ENCODE measurements around the gene ARHGAP32. TPM values are rescaled to one million over a fixed set of nuclear protein-coding genes. Genes with fewer than 3 reads are reported as not detected.

ARHGAP32 gene
- total RNA-seq, 2 experiments from 2014 or later, result not detected

DNA sequence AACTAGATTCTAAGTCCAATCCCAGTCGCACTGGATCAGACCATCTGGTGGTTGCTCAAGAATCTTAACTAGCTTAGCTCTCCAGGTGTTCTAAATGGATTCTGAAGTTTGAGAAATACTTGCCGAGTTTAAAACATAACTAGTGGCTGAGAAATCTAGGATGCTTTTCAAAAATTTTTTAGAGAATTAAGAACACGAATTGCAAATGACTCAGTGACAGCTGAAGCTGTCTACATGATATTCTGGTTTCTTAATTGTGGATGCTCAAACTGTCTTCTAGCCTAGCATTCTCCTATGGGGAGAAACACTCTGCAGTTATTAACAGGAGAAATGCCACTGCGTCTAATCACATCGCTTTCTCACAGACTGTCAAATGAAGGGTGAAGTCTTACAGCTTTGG lies 229.2 kb downstream of the ARHGAP32 start:
- Histone ChIP-seq H4K20me1 (ENCODE audit: insufficient read depth, low read length) (no peaks in the 10 kb centered on the region), H3K4me1 (ENCODE audit: insufficient read depth, low read length, poor library complexity, severe bottlenecking) (no peaks in the 10 kb centered on the region), H2AFZ (ENCODE audit: low read length) (no peak overlapping the region), H3K4me3 (ENCODE audit: low read depth, low read length, poor library complexity, severe bottlenecking) (no peak overlapping the region), H3K4me2 (ENCODE audit: low read length) (no peak overlapping the region), H3K27ac (ENCODE audit: low read depth, low read length, poor library complexity, severe bottlenecking) (no peak overlapping the region), H3K9me3 (ENCODE audit: low read length) (no peaks in the 10 kb centered on the region), H3K79me2 (ENCODE audit: insufficient read depth, low read depth, low read length) (no peaks in the 10 kb centered on the region), H3K36me3 (ENCODE audit: insufficient read depth, low read length) (no peaks in the 10 kb centered on the region), H3K9me2 (ENCODE audit: insufficient read depth, low read length) (no peaks in the 10 kb centered on the region)
- ChIA-PET CTCF (ENCODE audit: unreplicated experiment) (no interaction called here), POLR2A (interaction anchor here (0.7 kb wide), 1 partner anchor 14 kb away, joined by 3 read pairs; no protein-coding TSS in a partner anchor)
- no peak for TF ChIP-seq EZH2phosphoT487 (IDR thresholded peaks at IDR 0.05; ENCODE audit: borderline replicate concordance, low read depth, low read length)
- TF ChIP-seq, protein P1, sequence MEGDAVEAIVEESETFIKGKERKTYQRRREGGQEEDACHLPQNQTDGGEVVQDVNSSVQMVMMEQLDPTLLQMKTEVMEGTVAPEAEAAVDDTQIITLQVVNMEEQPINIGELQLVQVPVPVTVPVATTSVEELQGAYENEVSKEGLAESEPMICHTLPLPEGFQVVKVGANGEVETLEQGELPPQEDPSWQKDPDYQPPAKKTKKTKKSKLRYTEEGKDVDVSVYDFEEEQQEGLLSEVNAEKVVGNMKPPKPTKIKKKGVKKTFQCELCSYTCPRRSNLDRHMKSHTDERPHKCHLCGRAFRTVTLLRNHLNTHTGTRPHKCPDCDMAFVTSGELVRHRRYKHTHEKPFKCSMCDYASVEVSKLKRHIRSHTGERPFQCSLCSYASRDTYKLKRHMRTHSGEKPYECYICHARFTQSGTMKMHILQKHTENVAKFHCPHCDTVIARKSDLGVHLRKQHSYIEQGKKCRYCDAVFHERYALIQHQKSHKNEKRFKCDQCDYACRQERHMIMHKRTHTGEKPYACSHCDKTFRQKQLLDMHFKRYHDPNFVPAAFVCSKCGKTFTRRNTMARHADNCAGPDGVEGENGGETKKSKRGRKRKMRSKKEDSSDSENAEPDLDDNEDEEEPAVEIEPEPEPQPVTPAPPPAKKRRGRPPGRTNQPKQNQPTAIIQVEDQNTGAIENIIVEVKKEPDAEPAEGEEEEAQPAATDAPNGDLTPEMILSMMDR (conservative IDR thresholded peaks at IDR 0.05; ENCODE audit: low read length), result no peak
- DNase-seq (ENCODE audit: low spot score), result no peak
- intact Hi-C loops (cut with micrococcal nuclease; ENCODE audit: unreplicated experiment), result no loop called here
- no TSS peak for BruUV-seq (replicated peaks)

DNA sequence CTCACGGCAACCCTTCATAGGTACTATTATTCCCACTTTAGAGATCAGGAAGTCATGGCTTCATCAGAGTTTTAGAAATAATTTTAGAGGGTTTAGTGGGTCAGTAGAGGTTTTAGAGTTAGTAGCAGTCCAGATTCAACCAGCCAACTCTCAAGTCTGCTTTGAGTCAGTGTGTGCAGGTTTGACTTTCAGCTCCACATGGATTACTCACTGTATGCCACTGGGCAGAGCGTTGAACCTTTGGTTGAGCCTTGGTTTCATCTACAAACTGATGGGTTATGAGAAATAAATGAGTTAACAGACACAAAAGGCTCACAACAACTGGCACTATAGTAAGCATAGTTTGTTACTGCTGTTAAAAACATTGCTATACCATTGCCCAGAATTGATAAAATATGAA lies 230.5 kb downstream of the ARHGAP32 start:
- no peak for DNase-seq (ENCODE audit: low spot score)
- H2AFZ ChIP-seq (ENCODE audit: low read length), result no peak overlapping the region
- H3K9me3 ChIP-seq (ENCODE audit: low read length), result no peaks in the 10 kb centered on the region
- H3K4me2 ChIP-seq (ENCODE audit: low read length), result no peak overlapping the region
- no peaks in the 10 kb centered on the region for H3K36me3 ChIP-seq (ENCODE audit: insufficient read depth, low read length)
- intact Hi-C loops (cut with micrococcal nuclease; ENCODE audit: unreplicated experiment), result no loop called here
- no peaks in the 10 kb centered on the region for H3K9me2 ChIP-seq (ENCODE audit: insufficient read depth, low read length)
- H3K4me3 ChIP-seq (ENCODE audit: low read depth, low read length, poor library complexity, severe bottlenecking), result no peak overlapping the region
- TF ChIP-seq, protein P1 (conservative IDR thresholded peaks at IDR 0.05; ENCODE audit: low read length), result no peak
- TF ChIP-seq EZH2phosphoT487 (IDR thresholded peaks at IDR 0.05; ENCODE audit: borderline replicate concordance, low read depth, low read length), result no peak
- H4K20me1 ChIP-seq (ENCODE audit: insufficient read depth, low read length), result no peaks in the 10 kb centered on the region
- no TSS peak for BruUV-seq (replicated peaks)
- no peaks in the 10 kb centered on the region for H3K4me1 ChIP-seq (ENCODE audit: insufficient read depth, low read length, poor library complexity, severe bottlenecking)
- POLR2A ChIA-PET, result no interaction called here
- CTCF ChIA-PET (ENCODE audit: unreplicated experiment), result no interaction called here
- H3K79me2 ChIP-seq (ENCODE audit: insufficient read depth, low read depth, low read length), result no peaks in the 10 kb centered on the region
- no peak overlapping the region for H3K27ac ChIP-seq (ENCODE audit: low read depth, low read length, poor library complexity, severe bottlenecking)

DNA sequence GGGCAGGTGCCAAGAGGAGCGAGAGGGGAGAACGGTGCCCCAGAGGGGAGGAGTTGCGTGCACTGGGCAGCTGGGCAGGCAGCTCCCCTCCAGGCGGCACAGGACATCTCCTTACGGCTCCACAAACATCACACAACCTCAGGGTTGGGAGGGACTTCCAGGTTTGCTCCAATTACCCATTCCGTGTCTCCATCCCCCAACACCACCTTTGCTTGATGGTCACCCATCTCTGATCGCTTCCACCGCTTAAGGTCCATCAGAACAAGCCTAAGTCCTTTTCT lies 235.0 kb downstream of the ARHGAP32 start:
- H3K9me2 ChIP-seq (ENCODE audit: insufficient read depth, low read length), result no peaks in the 10 kb centered on the region
- H3K27ac ChIP-seq (ENCODE audit: low read depth, low read length, poor library complexity, severe bottlenecking), result no peak overlapping the region
- no peaks in the 10 kb centered on the region for H3K9me3 ChIP-seq (ENCODE audit: low read length)
- H3K4me3 ChIP-seq (ENCODE audit: low read depth, low read length, poor library complexity, severe bottlenecking), result no peak overlapping the region
- DNase-seq (ENCODE audit: low spot score), result no peak
- no peak overlapping the region for H3K4me2 ChIP-seq (ENCODE audit: low read length)
- intact Hi-C loops (cut with micrococcal nuclease; ENCODE audit: unreplicated experiment), result loop anchor here (5.0 to 10.0 kb wide), 2 partner anchors 322 to 800 kb away; no protein-coding TSS in a partner anchor
- CTCF ChIA-PET (ENCODE audit: unreplicated experiment), result no interaction called here
- no peak overlapping the region for H2AFZ ChIP-seq (ENCODE audit: low read length)
- H4K20me1 ChIP-seq (ENCODE audit: insufficient read depth, low read length), result no peaks in the 10 kb centered on the region
- H3K36me3 ChIP-seq (ENCODE audit: insufficient read depth, low read length), result no peaks in the 10 kb centered on the region
- H3K4me1 ChIP-seq (ENCODE audit: insufficient read depth, low read length, poor library complexity, severe bottlenecking), result no peaks in the 10 kb centered on the region
- no TSS peak for BruUV-seq (replicated peaks)
- POLR2A ChIA-PET, result no interaction called here
- H3K79me2 ChIP-seq (ENCODE audit: insufficient read depth, low read depth, low read length), result no peaks in the 10 kb centered on the region
- TF ChIP-seq, protein P1 (conservative IDR thresholded peaks at IDR 0.05; ENCODE audit: low read length), result no peak
- TF ChIP-seq EZH2phosphoT487 (IDR thresholded peaks at IDR 0.05; ENCODE audit: borderline replicate concordance, low read depth, low read length), result no peak
